HG02759 (cell line): ENCODE data around the gene WFS1.

Experiments
- ATAC-seq: cut with Tn5 transposase; IDR thresholded peaks from one replicate; pipeline ENCODE4 v1.9.1; 2021; ENCODE audit warnings: mild to moderate bottlenecking, moderate library complexity; ENCODE audit not compliant: unreplicated experiment

Gene WFS1

DNA sequence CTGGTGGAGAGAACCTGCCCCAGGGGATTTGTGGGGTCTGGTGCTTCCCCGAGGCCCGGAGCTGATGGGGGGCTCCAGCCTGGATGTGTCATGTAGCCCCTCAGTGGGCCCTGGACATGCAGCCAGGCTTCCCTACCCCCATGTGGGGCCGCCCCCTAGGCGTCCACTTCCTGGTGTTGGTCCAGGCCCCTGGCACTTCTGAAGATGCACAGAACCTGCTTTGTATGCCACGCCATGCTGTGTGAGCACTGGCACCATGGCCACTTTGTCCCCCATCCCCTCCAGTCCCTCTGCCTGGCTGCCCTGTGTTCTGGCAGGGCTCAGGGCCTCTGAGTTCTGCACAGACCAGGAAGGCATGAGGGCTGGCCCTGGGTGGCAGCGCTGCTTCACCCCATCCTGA is 29.2 kb downstream of the WFS1 start:
- no peak for ATAC-seq

DNA sequence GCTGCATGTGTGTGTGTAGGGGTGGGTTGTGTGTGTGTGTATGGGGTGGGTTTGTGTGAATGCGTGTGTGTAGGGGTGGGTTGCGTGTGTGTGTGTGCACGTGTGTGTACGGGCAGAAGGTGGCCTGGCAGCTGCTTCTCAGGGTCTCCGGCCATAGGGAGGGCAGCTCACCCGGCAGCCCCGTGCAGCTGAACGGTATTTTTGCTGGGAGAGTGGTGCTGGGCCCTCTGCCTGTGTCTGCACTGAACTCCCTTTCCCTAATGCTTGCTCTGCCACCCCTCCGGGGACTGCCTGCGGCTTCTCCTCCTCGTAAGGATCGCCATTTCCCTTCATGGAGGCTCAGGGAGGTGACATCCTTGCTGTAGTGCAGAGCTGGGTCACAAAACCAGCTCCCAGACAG is 30.2 kb downstream of the WFS1 start:
- no peak for ATAC-seq

DNA sequence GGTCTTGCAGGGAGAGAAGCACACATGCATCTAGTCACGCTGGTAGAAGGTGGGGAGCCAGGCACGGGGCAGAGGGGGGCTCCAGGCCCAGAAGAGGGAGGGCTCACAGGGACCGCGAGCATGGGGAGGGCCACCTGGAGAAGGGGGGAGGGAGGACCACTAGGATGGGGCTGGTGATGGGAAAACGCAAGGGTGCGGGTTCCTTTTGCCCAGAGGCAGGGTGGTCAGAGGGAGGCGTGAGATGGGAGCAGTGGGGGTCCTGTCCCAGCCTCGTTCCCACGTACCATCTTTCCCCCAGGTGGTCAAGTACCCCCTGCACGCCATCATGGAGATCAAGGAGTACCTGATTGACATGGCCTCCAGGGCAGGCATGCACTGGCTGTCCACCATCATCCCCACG is 30.7 kb downstream of the WFS1 start:
- no peak for ATAC-seq

DNA sequence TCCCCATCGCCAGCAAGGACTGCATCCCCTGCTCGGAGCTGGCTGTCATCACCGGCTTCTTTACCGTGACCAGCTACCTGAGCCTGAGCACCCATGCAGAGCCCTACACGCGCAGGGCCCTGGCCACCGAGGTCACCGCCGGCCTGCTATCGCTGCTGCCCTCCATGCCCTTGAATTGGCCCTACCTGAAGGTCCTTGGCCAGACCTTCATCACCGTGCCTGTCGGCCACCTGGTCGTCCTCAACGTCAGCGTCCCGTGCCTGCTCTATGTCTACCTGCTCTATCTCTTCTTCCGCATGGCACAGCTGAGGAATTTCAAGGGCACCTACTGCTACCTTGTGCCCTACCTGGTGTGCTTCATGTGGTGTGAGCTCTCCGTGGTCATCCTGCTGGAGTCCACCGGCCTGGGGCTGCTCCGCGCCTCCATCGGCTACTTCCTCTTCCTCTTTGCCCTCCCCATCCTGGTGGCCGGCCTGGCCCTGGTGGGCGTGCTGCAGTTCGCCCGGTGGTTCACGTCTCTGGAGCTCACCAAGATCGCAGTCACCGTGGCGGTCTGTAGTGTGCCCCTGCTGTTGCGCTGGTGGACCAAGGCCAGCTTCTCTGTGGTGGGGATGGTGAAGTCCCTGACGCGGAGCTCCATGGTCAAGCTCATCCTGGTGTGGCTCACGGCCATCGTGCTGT is 31.5 kb downstream of the WFS1 start:
- ATAC-seq, result no peak

DNA sequence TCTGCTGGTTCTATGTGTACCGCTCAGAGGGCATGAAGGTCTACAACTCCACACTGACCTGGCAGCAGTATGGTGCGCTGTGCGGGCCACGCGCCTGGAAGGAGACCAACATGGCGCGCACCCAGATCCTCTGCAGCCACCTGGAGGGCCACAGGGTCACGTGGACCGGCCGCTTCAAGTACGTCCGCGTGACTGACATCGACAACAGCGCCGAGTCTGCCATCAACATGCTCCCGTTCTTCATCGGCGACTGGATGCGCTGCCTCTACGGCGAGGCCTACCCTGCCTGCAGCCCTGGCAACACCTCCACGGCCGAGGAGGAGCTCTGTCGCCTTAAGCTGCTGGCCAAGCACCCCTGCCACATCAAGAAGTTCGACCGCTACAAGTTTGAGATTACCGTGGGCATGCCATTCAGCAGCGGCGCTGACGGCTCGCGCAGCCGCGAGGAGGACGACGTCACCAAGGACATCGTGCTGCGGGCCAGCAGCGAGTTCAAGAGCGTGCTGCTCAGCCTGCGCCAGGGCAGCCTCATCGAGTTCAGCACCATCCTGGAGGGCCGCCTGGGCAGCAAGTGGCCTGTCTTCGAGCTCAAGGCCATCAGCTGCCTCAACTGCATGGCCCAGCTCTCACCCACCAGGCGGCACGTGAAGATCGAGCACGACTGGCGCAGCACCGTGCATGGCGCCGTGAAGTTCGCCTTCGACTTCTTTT is 32.2 kb downstream of the WFS1 start:
- no peak for ATAC-seq

DNA sequence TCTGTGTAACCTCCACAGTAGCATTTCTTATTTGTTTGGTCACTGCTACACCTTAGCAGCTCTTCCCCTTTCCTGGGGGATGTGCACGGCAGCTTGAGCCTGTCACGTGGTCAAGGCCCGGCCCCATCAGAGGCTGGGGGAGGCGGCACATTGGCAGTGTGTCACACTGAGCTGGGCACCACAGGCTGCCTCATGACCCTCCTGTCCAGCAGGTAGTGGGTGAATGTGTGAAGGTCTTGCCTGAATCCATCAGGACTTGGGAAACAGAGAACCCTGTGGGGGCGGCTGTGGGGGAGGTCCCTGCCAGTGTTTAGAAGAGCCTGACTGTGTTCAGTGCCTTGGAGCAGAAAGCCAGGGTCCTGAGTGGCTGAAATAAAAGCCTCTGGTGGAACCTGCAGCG is 33.2 kb downstream of the WFS1 start:
- ATAC-seq, result no peak

DNA sequence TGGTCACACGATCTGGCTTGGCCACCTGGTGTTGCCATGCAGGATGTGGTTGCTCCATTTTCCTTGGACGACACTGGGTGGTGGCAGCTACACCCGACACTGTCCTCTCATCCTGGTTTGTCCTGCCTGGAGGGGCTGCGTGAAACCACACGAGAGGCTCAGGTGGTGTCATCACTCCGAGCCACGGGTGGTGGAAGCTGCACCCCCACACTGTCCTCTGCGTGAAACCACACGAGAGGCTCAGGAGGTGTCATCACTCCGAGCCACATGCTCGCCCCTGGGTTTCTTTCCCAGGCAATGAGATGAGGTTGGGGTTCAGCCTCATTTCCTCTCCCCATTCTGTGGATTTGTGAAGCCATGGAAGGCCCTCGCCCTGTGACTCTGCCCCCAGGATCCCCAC is 34.3 kb downstream of the WFS1 start:
- no peak for ATAC-seq

DNA sequence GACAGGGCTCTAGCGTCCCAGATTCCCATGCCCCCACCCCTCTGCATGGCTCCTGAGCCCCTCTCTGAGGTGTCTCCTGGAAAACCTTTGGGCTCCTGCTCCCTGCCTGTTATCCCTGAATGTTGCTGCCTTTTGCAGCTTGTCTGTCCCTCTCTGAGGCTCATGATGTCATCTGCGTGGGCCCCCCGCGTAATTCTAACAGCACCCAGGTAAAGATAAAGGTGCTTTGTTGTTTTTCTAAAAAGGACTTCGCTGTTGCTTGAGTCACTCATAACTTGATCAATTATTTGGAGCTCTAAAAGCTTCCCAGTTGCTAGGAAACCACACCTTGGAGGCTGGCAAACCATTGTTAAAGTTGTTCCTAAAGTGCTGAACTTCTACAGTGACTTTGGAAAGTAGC is 36.6 kb downstream of the WFS1 start:
- ATAC-seq, result no peak

DNA sequence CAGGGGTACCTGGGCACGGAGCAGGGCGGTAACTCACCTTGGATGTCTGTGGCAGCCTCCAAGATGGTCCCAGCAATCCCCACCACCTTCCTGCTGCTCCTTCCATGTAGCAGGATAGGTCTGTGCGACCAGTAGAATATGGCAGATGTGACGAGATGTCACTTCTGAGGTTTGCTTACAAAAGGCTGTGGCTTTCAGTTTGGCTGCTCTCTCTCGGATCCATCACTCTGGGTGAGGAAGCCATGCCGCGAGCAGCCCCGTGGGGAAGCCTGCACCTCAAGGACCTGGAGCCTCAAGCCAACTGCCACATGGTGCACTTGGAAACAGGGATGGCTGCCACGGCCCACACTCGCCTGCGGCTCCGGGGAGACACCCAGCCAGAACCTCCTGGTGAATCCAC is 37.6 kb downstream of the WFS1 start:
- no peak for ATAC-seq

DNA sequence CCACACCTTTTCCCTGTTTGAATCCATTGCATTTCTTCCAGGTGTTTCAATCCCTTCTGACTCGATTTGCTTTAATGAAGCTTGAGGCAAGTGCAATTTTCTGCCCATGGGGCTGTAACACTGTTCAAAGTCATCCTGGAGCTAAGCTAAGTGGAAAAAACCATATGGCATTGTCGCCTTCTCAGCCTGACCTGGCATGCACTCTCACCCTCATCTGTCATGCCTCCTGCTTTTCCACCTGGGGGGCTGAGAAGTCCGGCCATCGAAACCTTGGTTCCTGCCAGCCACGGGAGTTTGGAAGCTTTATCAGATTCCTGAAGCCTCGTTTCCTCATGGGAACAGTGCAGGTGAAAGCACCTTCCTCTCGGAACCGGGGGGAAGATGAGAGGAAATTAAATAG is 38.2 kb downstream of the WFS1 start:
- ATAC-seq, result no peak

DNA sequence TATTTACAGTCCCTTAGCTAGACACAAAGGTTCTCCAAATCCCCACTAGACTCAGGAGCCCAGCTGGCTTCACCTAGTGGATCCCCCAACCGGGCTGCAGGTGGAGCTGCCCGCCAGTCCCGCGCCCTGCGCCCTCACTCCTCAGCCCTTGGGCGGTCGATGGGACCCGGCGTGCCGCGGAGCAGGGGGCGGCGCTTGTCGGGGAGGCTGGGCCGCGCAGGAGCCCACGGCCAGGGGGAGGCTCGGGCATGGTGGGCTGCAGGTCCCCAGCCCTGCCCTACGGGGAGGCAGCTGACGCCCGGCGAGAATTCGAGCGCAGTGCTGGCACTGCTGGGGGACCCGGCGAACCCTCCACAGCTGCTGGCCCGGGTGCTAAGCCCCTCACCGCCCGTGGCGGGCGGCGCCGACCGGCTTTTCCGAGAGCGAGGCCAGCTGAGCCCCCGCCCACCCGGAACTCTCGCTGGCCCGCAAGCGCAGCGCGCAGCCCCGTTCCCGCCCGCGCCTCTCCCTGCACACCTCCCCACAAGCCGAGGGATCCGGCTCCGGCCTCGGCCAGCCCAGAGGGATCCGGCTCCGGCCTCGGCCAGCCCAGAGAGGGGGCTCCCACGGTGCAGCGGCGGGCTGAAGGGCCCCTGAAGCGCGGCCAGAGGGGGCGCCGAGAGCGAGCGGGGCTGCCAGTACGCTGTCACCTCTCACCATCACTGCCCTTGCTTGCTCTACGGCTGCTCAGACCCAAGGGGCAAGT is 39.4 kb downstream of the WFS1 start:
- ATAC-seq, result no peak

DNA sequence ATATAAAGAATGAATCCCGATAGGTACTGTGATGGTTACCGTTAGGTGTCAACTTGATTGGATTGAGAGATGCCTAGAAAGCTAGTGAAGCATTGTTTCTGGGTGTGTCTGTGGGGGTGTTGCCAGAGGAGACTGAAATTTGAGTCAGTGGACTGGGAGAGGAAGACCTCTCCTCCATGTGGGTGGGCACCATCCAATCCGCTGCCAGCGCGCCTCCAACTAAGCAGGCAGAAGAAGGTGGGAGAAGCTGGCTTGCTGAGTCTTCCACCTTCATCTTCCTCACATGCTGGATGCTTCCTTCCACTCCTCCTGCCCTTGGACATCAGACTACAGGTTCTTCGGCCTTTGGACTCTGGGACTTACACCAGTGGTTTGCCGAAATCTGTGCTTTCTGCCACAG is 40.1 kb downstream of the WFS1 start:
- ATAC-seq, result no peak

DNA sequence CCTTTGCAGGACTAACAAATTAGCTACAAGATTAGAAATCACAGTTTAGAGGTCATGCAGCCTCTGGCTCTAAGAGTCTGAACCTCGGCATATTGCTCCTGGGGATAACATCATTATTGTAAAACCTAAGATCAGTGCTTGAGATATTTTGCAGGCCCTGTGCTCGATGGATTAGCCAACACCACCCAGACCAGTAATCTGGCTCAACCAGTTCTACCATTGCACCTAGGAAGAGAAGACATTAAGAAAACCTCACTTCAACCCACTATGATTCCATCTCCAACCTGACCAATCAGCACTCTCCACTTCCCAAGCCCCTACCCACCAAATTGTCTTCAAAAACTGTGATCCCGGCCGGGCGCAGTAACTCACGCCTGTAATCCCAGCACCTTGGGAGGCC is 43.6 kb downstream of the WFS1 start:
- ATAC-seq, result no peak

DNA sequence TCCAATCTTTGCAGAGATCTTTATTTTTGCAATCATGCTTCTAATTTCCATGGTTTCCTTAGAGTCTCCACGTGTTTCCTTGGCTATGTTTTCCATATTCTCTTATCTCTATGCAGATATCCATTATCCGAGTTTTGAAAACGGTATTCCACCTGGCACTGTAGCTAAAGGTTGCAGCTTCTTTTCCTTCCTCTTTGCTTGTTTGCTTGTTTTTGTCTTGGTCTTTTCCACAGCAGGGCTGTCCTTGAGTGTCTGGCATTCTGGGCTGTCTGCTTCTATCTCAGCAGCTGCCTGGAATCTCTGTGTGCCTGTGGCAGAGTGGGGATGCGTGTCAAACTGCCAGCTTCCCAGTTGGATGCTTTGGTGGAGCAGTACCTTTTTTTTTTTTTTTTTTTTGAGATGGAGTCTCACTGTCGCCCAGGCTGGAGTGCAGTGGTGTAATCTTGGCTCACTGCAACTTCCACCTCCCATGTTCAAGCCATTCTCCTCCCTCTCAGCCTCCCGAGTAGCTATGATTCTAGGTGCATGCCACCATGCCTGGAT is 46.9 kb downstream of the WFS1 start:
- ATAC-seq, result no peak

DNA sequence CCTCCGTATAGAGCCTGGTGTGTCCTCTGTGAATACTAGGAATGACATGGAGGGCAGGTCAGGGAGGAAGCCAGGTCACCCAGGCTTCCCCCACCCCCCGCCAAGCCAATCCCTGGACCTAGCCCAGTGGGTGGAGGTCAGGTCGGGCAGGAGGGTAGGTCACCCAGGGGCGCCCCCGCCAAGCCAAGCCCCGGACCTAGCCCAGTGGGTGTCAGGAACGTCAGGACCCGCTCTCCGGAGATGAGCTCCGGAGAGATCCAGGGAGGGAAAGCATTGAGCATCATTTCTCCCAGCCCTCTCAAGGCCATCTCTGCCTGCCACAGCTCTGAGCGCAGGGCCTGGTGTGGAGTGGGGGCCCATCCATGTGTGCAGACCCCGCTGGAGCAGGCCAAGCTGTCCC is 48.6 kb downstream of the WFS1 start:
- no peak for ATAC-seq

DNA sequence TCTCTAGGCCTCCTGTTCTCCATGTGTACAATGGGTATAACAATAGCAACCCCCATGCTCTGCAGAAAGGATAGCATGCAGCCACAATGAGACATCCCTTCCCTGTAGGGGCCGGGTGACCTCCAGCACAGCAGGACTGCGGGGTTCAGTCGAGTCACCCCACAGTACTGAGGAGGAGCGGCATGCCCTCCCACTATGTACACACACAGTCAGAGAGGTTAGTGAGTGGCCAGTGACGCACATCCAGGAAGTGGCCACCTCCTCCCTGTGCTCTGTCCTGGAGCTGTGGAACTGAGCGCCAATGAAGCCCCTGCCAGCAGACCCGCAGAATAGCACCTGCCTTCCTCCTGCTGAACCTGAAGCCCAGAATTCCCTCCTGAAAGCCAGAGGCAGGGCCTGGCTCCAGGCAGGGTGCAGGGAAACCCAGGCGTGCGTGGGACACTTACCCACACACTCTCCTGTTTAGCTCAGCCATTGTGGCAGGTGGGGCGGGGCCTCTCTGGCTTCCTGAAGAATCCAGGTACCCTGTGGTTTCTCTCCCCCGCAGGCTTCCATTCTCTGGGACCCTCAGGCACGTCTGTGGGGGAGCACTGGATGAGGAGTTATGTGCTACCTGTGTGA is 50.0 kb downstream of the WFS1 start:
- no peak for ATAC-seq

DNA sequence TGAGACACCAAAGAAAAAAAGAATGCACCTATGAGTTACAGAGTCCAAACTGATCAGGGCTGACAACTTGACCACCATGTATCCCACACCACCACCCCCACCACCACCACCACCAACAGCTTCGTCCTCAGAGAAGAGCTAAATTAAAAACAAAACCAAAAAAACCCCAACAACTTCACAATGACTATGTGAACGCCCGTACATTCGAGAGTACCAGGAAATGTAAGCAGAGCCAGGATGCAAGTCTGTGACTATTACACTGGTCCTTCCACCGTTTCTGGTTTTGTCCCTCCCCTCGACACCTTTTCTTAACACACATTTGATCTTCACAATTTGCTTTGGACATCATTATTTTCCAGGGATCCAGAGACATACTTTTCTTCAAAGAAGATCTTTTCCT is 51.0 kb downstream of the WFS1 start:
- no peak for ATAC-seq

DNA sequence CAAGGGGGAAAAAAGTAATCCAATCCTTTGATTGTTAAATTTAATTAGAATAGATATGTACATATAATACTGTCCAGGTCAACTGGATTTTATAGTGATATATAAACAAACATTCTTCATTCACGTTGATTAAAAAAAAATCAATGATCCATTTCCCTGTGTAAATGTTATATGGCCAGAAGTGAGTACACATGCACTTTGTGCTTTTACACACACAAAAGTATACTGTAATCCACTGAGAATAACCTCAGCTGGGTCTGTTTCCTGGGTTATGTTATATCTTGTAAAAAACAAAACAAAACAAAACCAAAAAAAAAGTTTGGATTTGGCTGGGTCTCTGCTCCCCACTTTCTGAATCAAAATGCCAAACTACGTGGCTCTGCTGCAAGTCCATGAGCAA is 51.7 kb downstream of the WFS1 start:
- no peak for ATAC-seq

DNA sequence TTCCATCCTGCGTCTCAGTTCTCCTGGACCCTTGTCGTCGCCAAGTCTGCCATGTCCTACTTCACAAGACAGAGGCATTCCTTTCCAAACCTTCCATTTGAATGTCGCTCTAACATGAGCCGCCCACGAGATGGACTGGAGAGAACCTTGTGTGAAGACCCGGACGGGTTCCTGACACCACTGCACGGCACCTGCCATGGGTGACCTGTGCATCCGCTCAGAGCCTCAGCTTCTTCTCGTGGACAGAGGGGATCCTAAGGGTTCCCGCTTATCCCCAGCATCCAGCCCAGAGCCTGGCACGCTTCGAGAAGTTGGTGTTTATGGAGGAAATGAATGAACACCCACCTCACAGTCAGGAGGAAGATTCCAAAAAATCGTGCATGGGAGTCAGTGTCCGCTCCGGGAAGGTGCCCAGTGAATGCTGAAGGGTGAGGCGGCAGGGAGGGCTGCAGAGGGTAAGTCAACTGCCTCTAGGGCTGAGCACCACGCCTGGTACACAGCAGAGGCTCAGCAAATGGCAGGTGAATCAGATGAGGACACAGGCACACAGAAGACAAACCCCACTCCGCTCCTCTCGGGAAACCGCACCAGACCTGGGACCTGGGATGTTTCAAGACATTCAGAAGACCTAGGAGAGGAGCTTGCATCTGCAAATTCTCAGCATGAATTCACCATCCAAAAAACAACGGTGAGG is 52.6 kb downstream of the WFS1 start:
- ATAC-seq, result no peak

DNA sequence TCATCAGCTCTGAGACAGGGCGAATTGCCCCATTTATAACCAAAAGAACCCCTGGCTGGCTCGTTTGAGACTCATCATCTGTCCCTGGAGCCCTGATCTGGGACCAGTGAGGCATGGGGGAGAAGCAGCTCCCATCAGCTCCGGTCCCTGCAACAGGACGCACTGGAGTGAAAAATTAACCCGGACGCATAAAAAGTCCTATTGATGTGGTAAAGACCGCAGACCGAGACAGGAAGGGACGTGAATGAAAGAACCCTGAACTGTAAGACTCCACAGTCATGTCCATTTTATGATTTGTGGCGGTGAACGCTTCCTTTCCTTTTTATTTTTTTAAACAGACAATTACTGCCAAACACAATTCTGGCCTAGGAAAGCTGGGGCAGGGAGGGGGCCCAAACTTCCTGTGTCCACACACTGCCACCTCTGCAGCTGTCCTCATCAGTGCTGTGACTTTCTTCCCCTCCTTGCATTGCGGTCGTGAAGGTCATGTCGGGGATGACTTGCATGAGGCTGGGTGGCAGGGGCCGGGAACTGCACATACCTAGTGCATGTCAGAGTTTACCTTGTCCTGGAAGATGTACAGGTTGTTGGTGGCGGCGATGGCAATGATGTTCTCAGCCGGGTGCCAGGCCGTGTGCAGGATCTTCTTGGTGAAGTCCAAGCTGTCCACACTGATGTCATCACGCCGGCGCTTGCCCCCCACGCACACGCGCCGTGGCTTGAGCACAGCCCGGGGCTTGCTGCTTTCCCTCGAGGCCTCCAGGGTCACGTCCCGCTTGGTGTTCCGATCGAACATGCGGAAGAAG is 53.3 kb downstream of the WFS1 start:
- ATAC-seq, result no peak
